ENCODE data around the gene TMEM273.

The TMEM273 gene, protein sequence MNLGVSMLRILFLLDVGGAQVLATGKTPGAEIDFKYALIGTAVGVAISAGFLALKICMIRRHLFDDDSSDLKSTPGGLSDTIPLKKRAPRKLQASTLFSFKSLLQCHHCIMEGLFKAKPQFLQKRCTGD

GRCh38 chr10:49187950-49188761, at the start of gene TMEM273:
Gene TMEM273 (minus strand): TSS chr10:49188391. CDS start chr10:49188336, 55 bp downstream.
- DNase-seq = peak; percentile 58

- no peak for DNase-seq
Observed at GRCh38 chr10:49237985-49238384, 49.8 kb upstream of the TMEM273 start.

DNA sequence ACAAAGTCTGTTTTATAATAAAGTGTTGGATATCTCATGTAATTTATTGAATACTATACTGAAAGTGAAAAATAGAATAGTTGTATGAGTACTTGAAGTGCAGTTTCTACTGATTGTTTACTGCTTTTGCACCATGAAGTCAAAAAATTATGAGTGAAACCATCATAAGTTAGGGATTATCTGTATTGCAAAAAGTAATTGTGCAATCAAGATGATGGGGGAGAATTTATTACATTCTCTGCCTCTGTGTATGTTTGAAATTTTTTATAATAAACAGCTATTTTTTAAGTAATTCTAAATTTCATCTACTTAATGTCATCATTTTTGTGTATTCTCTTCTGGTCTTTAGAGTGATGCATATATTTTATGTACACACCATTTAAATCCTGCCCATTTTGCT, 47.2 kb upstream of the TMEM273 start:
- DNase-seq = no peak

- DNase-seq = no peak
Observed at GRCh38 chr10:49231086-49231820, 43.1 kb upstream of the TMEM273 start.

- DNase-seq = no peak
Observed at GRCh38 chr10:49230004-49230403, 41.8 kb upstream of the TMEM273 start.

DNA sequence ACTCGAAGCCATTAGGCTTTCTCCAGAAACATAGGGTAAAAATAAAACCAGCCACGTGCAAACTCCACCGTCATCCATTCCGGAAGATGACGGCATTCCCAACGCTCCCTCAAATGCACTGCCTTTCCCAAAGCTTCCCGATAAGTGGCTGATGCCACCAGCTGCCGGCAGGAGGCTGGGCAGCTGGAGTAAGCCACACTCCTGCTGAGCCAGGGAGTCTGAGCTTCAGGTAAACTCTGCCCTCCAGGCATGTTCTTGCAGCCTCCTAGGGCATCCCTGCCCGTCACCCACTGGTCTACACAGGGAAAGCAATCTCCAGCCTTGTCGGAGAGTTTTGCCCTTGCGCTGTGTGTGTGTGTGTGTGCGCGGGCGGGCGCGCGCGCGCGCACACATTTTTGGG, 40.5 kb upstream of the TMEM273 start:
- DNase-seq = no peak

GRCh38 chr10:49227406-49227805, 39.2 kb upstream of the TMEM273 start:
- no peak for DNase-seq

- DNase-seq = no peak
Observed at GRCh38 chr10:49226594-49226993, 38.4 kb upstream of the TMEM273 start.

- DNase-seq = no peak
Observed at GRCh38 chr10:49225218-49225876, 37.2 kb upstream of the TMEM273 start.

DNA sequence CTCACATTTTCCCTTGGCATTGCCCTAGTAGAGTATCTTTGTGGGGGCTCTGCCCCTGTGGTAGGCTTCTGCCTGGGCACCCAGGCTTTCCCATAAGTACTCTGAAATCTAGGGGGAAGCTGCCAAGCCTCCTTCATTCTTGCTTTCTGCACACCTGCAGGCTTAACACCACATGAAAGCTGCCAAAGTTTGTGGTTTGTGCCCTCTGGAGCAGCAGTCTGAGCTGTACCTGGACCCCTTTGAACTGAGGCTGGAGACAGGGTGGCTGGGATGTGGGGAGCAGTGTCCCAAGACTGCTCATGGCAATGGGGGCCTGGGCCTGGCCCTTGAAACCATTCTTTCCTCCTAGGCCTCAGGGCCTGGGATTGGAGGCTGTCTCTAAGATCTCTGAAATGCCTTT, 35.0 kb upstream of the TMEM273 start:
- DNase-seq = no peak

DNA sequence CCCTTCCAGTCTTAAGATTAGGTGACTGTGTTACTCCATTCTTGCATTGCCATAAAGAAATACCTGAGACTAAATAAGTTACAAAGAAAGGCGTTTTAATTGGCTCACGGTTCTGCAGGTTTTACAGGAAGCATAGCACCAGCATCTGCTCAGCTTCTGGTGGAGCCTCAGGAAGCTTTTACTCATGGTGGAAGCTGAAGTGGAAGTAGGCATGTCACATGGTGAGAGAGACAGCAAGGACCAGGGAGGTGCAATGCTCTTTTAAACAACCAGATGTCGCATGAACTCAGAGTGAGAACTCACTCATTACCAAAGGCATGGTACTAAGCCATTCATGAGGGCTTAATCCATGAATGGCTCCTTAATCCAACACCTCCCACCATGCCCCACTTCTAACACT, 34.0 kb upstream of the TMEM273 start:
- no peak for DNase-seq

DNA sequence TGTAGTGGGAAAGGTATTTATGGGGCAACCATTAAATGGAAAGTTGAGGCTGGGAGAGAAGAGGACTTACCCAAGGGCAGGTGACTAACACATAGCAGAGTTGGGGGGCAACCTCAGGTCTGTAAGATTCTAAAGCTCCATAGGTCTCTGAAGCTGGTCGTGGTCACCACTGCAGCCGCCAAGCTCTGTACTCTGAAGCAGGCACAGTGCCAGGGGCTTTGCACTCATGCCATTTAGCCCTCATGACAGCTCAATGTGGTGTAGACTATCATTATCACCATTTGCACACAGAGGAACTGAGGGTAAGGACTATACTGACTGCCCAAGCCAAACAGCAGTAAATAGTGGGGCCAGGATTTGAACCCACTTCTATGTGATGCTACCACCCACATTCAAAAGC, 32.5 kb upstream of the TMEM273 start:
- no peak for DNase-seq

- no peak for DNase-seq
Observed at GRCh38 chr10:49220031-49220430, 31.8 kb upstream of the TMEM273 start.

- DNase-seq = no peak
Observed at GRCh38 chr10:49219248-49219647, 31.1 kb upstream of the TMEM273 start.

DNA sequence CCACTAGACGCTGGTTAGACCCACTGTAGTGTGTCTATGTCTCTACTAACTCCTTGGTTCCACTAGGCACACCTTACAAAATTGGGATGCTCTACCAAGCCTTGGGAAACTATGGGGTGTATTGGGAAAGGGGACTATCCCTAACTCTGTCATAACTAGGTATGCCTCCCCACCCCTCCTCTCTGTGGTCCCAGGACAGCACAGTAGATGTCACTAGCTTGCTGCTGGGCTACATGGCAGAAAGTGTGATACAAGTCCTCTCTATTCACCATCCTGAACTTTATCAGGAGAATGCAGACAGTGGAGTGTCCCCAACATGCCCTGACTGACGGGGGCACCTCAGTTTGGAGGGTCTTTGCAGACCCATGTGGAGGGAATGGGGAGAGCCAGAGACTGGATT, 30.3 kb upstream of the TMEM273 start:
- no peak for DNase-seq

DNA sequence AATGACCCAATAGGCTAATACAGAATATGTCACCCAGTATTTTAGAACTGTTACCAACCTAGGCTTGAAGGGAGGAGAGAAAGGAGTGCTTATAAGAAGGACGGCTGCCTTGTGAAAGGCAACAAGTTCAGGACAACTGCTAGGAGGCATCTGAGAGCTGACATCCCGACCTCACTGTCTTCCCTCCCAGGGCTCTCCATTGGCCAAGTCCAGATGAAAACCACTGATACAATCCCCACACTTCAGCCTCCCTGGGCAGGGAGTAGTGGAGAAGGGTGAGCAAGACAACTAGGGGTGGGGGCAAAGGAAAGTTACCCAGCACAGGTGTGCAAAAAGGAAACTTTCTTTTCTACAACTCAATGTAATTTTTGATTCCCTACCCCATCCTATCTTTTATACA, 29.5 kb upstream of the TMEM273 start:
- no peak for DNase-seq

- DNase-seq = no peak
Observed at GRCh38 chr10:49213211-49213610, 25.0 kb upstream of the TMEM273 start.

GRCh38 chr10:49212783-49213182, 24.6 kb upstream of the TMEM273 start:
- no peak for DNase-seq

- no peak for DNase-seq
Observed at GRCh38 chr10:49212076-49212475, 23.9 kb upstream of the TMEM273 start.

DNA sequence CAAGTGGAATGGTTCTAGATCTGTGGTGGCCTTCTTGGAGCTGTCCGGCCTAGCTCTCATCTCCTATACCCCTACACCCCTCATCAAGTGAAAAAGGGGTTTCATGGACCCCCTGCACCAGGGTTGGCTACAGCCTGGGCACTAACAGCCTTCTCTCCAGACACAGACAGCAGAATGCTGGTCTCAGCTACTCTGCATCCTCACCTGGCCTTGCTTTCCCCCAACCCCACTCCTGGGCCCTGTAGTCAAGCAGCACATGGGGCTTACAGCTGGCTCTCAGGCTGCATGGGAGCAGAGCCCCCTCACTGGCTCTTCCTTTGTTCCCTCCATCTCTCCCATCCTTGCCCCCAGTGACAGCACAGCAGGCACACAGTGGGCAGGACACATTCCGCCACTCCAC, 20.8 kb upstream of the TMEM273 start:
- DNase-seq = no peak

GRCh38 chr10:49207936-49208487, 19.8 kb upstream of the TMEM273 start:
- DNase-seq = no peak

DNA sequence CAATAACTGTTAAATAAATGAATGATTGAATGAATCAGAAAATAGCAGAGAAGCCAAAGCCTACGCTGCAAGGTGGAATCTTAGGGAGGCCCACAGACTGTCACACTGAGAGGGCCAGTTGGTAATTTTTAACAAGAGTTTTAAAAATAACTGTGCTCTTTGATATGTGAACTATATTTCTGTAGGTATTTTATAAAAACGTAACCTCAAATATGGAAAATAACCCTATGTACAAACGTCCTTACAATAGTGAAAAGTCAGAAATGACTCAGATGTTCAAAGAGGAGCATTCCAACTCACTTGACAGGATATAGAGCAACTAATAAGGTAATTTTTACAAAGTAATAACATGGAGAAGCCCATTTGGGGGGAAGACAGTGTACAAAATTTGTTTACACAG, 18.9 kb upstream of the TMEM273 start:
- DNase-seq = no peak

- no peak for DNase-seq
Observed at GRCh38 chr10:49205206-49205605, 17.0 kb upstream of the TMEM273 start.

Measured in stimulated activated CD8-positive, alpha-beta memory T cell treated with anti-CD3 and anti-CD28 coated beads, Interleukin-4, amount 100 ng/mL, for 48 hours (primary cell).